Ecto neural progenitor cell (in vitro differentiated cells): ENCODE data around the gene TFIP11.
A peak's percentile ranks its signal among the peaks of the same experiment; 100 is the strongest.

ENCODE experiments used
- DNase-seq: peaks from one replicate; pipeline ENCODE4 v3.0.0-alpha.2; 2018; ENCODE audit warnings: low spot score

Gene TFIP11

GRCh38 chr22:26479043-26479791, 33.1 kb downstream of the TFIP11 start:
- no peak for DNase-seq

GRCh38 chr22:26477341-26477731, 34.9 kb downstream of the TFIP11 start:
- DNase-seq: no peak

- no peak for DNase-seq
These were observed 35.5 kb downstream of the TFIP11 start for GRCh38 chr22:26476705-26477340.

- DNase-seq: no peak
These were observed 37.6 kb downstream of the TFIP11 start for GRCh38 chr22:26474682-26475081.

- no peak for DNase-seq
These were observed 40.8 kb downstream of the TFIP11 start for GRCh38 chr22:26471522-26471921.

GRCh38 chr22:26470807-26471206, 41.5 kb downstream of the TFIP11 start:
- no peak for DNase-seq

- DNase-seq: no peak
These were observed 46.1 kb downstream of the TFIP11 start for GRCh38 chr22:26466196-26466595.

- no peak for DNase-seq
These were observed 48.0 kb downstream of the TFIP11 start for GRCh38 chr22:26464312-26464711.

- DNase-seq: no peak
These were observed 48.6 kb downstream of the TFIP11 start for GRCh38 chr22:26463688-26464087.

GRCh38 chr22:26463101-26463661, 49.1 kb downstream of the TFIP11 start:
- peak; percentile 60 for DNase-seq

- no peak for DNase-seq
These were observed 49.6 kb downstream of the TFIP11 start for GRCh38 chr22:26462641-26463040.

- DNase-seq: no peak
These were observed 50.2 kb downstream of the TFIP11 start for GRCh38 chr22:26462051-26462450.

GRCh38 chr22:26461188-26461810, 51.0 kb downstream of the TFIP11 start:
- DNase-seq: peak; percentile 83

- DNase-seq: no peak
These were observed 52.1 kb downstream of the TFIP11 start for GRCh38 chr22:26460202-26460601.

GRCh38 chr22:26457661-26458272, 54.5 kb downstream of the TFIP11 start:
- no peak for DNase-seq

- DNase-seq: no peak
These were observed 58.3 kb downstream of the TFIP11 start for GRCh38 chr22:26453812-26454500.

GRCh38 chr22:26453216-26453615, 59.1 kb downstream of the TFIP11 start:
- DNase-seq: no peak

- no peak for DNase-seq
These were observed 59.8 kb downstream of the TFIP11 start for GRCh38 chr22:26452236-26453016.

- DNase-seq: no peak
These were observed 61.7 kb downstream of the TFIP11 start for GRCh38 chr22:26450453-26451185.

GRCh38 chr22:26448941-26449340, 63.3 kb downstream of the TFIP11 start:
- no peak for DNase-seq
